ENCODE results near the gene CDH12.
"Not testable (repeated sequence)": the region's sequence is repeated elsewhere in the genome, so short reads cannot be mapped to it uniquely, and the experiment has no call there.

Gene CDH12

GRCh38 chr5:22549876-22550671, 303.1 kb downstream of the CDH12 start:
- no peak for DNase-seq

DNA sequence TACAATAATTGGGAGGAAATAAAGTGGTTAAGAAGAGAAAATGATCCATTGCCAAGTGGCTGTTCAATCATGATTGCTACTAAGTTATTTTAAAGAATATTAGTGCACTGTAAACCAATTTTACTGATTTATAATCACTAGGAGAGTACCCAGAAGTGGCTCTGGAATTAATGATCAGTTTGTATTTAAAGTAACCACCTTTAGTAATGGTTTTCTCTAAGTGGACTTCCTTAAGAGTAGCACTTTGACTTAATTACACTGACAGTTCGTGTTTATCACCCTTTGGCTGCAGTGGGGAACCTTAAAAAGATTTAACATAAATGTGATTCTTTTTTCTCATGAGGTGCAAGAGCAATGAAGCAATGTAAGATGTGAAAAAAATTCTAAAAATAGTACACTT, 310.8 kb downstream of the CDH12 start:
- no peak for DNase-seq

- no peak for DNase-seq
Measured at GRCh38 chr5:22541037-22541436, 312.1 kb downstream of the CDH12 start.

- no peak for DNase-seq
Measured at GRCh38 chr5:22539762-22540161, 313.4 kb downstream of the CDH12 start.

DNA sequence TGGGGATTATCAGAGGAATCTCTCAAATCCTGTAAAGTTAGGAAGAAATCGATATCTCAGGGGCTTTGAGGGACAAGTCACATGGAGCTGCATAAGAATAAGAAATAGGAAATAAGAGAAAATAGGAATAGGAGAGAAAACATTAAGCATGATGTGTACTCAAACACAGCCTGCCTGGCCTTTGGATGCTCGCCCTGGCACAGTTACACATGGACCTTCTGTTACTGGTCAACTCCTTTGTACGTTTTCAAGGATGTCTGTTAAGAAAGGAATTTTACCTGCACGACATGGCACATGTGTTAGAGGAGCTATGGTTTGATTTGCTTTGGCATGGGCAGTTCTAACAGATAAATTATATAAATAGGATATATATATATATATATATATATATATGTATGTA, 321.2 kb downstream of the CDH12 start:
- DNase-seq: no peak

DNA sequence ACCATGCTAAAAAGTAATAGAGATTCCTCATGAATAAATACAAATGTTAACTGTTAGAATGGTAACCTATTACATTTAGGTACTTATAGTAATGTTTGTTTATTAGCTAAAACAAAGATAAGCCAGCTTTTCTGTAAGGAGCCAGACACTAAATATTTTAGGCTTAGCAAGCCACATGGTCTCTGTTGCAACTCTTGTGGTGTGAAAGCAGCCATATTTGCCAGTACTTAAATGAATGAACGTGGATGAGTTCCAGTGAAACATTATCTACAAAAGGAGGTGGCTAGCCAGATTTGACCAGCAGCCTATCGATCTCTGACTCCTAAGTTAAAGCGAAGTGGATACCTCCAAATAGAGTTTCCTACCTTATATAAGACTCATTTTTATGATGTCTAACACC, 331.6 kb downstream of the CDH12 start:
- no peak for DNase-seq

- not testable (repeated sequence) for DNase-seq
Measured at GRCh38 chr5:22516497-22516896, 336.6 kb downstream of the CDH12 start.

DNA sequence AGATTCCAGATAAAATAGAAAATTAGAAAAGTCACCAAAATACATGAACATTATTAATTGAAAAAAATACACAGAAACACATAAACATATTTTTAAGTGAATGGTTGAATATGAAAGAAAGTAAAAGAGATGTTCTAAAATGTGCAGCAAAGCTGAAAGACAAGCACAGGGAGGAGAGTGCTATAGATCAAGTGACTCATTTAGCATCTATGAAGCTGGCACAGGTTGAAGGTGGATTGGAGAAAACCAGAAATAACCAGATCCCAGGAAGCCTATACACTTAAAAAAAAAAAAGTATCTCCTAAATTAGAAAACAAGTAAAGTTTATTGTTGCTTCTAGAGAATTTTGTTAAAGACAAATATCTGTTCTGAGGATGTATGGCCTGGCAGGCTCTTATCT, 338.9 kb downstream of the CDH12 start:
- DNase-seq: no peak

GRCh38 chr5:22505891-22506290, 347.3 kb downstream of the CDH12 start:
- DNase-seq: no peak

DNA sequence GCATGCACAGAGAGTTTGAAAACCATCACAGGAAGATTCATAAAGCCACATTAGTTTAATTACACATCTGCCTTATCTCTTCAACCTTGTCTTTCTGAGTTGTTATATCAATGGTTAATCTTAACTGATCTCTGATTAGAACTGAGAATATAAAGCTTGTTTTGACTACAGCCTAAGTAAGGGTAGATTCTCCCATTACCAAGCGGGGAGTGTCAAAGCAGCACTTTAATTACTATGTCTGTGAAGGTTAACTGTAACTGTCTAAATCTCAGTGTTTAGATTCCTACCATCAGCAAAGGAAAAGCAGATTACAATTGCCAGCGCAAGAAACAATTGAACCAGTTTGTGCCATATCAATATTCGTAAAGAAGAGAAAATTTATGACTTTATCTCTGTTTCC, 348.7 kb downstream of the CDH12 start:
- no peak for DNase-seq

DNA sequence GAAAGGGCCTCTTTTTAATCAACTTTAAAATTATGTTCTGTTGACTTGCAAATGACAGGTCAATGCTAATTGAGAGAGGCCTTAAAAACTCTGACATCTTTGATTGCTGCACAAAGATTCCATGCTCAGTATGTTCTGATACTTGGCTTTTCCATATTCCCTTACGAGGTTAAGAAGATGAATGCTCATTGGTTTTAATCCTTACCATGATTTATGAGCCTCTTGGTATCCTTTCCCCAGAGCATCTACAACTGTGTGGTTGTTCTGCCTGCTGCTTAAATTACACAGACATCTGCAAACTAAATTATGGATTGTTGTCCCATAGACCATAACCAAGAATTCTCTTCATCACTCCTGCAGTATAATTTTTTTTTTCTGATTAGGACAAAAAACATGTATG, 352.6 kb downstream of the CDH12 start:
- no peak for DNase-seq

- DNase-seq: no peak
Measured at GRCh38 chr5:22496666-22497065, 356.5 kb downstream of the CDH12 start.

GRCh38 chr5:22495016-22495720, 358.0 kb downstream of the CDH12 start:
- no peak for DNase-seq

- DNase-seq: no peak
Measured at GRCh38 chr5:22488427-22488826, 364.7 kb downstream of the CDH12 start.

DNA sequence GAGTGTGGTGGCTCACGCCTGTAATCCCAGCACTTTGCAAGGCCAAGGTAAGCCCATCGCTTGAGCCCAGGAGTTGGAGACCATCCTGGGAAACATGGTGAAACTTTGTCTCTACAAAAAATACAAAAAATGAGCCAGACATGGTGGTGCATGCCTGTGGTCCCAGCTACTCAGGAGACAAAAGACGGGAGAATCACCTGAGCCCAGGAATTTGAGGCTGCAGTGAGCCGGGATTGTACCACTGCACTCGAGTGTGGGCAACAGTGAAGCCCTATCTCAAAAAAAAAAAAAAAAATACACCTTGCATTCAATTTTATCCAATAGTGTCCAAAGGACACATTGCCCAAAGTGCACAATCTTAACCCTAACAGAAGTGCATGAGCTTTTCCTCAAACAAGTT, 372.8 kb downstream of the CDH12 start:
- DNase-seq: no peak

DNA sequence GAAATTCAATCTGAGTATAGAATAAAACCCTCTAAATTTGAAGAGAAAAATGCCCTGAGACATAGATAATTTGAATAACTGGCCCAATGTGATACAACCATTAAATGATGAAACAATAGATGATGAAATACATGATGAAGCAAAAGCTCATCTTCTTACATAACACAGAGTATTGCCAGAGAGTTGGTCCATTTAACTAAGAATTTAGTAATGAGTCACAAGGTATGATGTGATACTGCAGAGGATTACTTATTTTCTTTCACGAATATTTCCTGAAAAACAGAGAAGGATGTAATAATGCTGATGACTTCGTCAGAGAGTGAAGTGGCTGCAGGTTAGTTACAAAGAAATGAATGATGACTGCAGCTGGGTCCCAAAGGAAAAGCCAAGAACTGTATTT, 379.3 kb downstream of the CDH12 start:
- no peak for DNase-seq

DNA sequence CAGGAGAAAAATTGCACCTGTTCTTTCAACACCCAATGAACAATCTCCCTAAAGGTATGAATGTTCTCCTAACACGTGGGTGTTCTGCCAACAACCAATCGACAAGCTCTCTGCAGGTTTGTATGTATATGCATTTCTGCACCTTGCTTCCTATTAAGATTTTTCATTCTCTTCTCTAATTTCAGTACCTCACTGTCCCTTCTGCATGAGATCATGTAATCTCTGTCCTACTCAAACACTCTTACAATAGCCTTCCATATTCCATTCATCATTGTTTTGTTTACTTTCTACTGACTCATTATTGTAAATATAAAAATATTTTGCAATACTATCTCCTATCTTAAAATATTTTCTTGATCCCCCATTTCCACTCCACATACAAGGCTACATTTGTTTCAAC, 382.0 kb downstream of the CDH12 start:
- DNase-seq: no peak

DNA sequence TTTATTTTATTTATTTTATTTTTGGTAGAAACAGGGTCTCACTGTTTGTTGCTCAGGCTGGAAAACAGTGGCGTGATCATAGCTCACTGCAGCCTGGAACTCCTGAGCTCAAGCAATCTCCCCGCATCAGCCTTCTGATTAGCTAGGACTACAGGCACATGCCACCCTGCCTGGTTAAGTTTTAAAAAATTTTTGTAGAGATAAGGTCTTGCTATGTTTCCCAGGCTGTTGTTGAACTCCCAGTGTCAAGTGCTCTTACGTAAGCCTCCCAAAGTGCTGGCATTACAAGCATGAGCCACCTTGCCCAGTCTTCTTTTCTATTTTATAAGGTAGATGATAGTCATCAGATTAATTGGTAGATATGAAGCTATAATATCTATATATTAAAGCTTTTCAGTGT, 382.7 kb downstream of the CDH12 start:
- DNase-seq: no peak

DNA sequence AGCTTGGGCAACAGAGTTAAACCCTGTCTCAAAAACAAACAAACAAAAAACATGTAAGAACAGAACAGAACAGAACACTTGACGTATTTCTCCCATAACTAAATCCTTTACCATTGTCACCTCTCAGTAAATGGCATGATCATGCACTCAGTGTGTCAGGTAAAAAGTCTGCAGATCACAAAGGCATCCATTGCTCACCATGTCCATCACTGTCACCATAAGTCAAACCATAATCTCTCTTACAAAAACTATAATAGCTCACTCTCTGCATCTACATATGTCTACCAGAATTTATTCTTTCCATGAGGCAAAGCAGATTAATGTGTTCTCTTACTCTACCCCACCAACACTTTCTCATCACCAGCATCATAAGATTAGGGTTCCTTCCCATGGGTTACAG, 387.5 kb downstream of the CDH12 start:
- no peak for DNase-seq

DNA sequence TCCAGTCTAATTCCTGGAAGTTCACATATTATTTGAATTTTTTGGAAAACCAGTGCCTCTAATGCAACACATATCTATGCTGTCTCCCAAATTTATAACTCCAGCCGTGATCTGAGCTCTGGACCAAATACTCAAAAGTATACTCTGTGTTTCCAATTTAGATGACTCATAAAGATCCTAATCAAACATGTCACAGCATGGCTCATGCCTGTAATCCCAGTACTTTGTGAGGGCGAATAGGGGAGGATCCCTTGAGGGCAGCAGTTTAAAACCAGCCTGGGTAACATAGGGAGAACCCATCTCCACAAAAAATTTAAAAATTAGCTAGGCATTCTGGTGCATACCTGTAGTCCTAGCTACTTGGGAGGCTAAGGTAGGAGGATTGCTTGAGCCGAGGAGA, 388.0 kb downstream of the CDH12 start:
- DNase-seq: no peak

GRCh38 chr5:22460189-22460588, 393.0 kb downstream of the CDH12 start:
- DNase-seq: no peak

- DNase-seq: no peak
Measured at GRCh38 chr5:22432905-22433304, 420.2 kb downstream of the CDH12 start.

DNA sequence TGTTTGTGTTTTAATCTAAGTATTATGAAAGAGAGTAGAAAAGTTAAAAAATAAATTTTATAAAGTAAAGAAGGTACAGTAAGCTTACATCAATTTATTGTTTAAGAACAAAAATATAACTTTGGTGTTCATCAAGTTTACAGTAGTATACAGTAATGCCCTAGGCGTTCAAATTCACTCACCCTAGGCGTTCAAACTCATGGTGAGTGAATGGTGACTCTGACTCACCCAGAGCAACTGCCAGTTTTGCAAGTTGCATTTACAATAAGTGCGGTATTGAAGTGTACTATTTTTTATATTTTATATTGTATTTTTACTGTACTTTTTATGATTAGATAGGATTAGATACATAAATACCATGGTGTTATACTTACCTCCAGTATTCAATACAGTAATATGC, 421.3 kb downstream of the CDH12 start:
- DNase-seq: no peak

DNA sequence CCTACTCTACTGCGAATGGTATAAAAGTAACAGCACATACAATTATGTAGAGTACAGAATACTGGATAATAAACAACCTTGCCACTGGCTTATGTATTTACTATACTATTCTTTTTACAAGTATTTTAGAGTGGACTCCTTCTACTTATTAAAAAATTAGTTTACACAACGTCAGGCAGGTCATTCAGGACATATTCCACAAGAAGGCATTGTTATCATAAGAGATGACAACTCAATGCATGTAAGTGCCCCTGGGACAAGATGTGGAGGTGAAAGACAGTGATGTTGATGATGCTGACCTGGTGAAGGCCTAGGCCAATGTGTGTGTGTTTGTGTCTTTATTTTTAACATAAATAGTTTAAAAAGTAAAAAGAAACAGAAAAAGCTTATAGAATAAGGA, 421.7 kb downstream of the CDH12 start:
- no peak for DNase-seq

Data from CD4-positive, alpha-beta T cell treated with Interleukin-21 for 1 hour (primary cell).